ENCODE measurements around the gene MAVS.

DNA sequence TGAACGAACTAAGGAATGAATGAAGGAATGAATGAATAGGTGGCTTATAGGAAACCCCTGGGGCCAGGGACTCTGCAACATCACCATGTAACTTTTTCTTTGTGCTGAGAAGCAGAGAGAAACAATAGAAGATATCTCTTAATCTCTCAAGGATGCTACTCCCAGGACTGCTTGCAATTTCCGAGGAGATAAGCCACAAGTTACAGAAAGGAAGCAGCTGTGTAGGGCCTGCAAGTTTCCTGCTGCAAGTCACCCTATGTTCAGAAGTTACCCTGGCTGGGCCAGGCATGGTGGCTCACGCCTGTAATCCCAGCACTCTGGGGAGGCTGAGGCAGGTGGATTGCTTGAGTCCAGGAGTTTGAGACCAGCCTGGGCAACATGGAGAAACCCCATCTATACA lies 7.3 kb upstream of the MAVS start:
- TF ChIP-seq, protein P1, sequence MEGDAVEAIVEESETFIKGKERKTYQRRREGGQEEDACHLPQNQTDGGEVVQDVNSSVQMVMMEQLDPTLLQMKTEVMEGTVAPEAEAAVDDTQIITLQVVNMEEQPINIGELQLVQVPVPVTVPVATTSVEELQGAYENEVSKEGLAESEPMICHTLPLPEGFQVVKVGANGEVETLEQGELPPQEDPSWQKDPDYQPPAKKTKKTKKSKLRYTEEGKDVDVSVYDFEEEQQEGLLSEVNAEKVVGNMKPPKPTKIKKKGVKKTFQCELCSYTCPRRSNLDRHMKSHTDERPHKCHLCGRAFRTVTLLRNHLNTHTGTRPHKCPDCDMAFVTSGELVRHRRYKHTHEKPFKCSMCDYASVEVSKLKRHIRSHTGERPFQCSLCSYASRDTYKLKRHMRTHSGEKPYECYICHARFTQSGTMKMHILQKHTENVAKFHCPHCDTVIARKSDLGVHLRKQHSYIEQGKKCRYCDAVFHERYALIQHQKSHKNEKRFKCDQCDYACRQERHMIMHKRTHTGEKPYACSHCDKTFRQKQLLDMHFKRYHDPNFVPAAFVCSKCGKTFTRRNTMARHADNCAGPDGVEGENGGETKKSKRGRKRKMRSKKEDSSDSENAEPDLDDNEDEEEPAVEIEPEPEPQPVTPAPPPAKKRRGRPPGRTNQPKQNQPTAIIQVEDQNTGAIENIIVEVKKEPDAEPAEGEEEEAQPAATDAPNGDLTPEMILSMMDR (IDR thresholded peaks at IDR 0.05), result no peak
- TF ChIP-seq, protein P2, sequence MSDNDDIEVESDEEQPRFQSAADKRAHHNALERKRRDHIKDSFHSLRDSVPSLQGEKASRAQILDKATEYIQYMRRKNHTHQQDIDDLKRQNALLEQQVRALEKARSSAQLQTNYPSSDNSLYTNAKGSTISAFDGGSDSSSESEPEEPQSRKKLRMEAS (IDR thresholded peaks at IDR 0.05; ENCODE audit: low read depth), result no peak

Measured in SK-N-SH (cell line).